ENCODE measurements around the gene NEK7.

The NEK7 gene

DNA sequence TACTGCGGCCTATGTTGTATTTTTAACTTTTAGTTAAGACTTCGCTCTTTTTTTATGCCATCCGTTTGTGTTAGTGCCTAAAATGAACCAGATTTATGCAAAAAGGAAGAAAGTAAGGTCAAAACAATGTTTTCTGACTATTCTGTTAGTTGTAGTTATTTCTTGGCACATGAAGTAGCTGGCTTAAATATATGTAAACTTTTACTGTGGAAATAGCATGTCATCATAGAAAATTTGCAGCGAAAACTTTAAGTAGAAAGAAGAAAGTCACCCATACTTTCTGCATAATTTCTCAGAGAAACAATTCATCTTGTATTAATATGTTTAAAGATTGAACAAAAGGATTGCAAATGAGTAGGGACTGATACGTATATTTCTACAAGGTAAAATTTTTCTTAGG lies 106.4 kb downstream of the NEK7 start:
- DNase-seq: no peak

GRCh38 chr1:198264282-198264681 lies 107.5 kb downstream of the NEK7 start:
- DNase-seq: no peak

DNA sequence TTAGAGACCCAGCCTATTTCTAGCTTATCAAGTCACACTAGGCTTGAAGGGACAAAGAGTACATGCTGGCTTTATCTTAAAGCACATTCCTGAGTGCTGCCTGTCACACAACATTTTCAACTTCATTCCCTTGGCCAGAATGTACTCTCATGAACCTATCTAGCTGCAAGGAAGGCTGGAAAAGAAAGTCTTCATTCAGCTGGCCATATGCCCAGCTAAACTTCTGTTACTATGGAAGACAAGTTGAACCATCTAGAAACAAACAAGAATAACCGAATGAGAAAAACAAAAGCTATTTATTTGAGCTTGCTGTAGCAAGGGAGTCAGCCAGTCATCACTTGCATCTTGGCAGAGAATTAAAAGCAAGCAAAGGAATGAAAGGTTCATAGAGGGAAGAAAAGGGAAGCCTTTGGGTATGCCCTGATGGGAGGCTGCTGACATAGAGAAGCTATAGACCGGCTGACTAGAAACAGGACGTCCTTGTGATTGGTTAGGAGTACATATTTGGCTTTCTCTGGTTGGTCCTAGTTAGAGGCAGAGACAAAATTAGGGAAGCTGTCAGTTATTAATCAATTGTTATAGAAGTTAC lies 108.4 kb downstream of the NEK7 start:
- DNase-seq: no peak

DNA sequence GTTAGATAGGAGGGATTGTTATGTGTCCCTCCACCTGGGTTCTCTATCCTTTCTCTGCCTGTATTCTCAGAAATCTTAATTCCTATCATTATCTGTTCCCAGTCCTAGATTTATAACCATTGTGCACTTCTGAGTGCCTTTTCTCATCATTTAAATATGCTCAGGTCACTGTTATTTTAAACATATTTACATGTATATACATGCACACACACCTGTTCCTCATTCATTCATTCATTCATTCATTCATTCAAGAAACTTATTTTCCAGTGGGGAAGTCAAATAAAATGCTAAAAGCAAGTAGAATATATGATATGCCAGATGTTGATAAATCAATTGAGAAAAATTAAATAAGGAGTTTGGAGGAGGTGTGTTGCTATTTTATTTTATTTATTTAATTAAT lies 110.3 kb downstream of the NEK7 start:
- no peak for DNase-seq

GRCh38 chr1:198267921-198268320 lies 111.1 kb downstream of the NEK7 start:
- DNase-seq: no peak

GRCh38 chr1:198268784-198269645 lies 112.2 kb downstream of the NEK7 start:
- no peak for DNase-seq

DNA sequence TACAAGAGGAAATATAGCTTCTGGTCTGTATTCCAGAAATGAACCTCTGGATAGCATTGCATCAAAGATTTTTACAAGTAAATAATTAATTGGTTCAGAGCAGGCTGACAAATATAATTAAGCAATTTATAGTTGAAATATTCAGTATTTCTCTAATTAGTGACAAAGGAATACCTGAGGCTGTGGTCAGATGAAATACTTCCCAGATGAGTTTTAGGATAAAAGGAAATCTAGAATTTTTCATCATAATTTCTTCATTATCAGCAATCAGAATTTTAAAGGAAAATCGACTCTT lies 112.8 kb downstream of the NEK7 start:
- no peak for DNase-seq

GRCh38 chr1:198270273-198270828 lies 113.6 kb downstream of the NEK7 start:
- DNase-seq: no peak

DNA sequence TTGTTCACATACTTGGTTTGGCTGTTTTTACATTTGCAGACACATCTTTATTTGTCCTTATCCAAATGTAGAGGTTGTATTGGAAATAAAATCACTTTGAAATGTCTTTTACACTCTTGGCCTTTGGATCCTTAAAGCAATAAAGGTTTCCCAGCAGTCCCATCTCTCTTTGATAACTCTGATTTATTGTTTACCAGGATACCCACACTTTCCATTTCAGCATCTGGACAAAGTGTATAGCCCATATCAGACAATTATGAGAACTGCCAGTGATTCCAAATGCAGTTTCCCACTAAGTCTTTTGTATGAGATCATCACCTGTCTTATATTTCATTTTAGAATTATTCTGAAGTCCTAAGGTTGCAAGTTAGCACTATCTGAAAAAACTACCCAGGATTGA lies 114.7 kb downstream of the NEK7 start:
- no peak for DNase-seq

- DNase-seq: no peak
Observed at GRCh38 chr1:198272492-198272891, 115.7 kb downstream of the NEK7 start.

DNA sequence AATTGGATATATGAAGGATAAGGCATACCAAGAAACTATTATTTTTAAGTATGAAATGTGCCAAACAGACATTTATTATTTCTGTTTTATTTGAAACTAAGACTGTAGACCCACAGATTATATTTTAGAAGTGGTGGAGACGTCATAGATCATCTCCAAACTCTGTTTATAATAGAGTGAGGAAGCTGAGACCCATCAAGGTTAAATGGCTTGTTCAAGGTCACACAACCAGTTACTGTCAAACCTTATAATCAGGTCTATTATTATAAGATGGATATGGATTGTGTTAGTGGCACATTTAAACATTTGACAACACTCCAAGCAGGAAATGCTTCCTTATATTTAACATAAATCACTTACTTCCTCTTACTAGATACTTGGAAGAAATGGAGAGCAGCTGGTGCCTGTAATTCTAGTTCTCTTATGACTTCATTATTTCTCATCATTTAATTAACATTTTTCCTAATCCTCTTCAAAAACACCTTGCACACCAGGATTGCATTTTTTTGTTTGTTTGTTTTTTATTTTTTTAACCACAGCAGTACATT lies 117.0 kb downstream of the NEK7 start:
- no peak for DNase-seq

DNA sequence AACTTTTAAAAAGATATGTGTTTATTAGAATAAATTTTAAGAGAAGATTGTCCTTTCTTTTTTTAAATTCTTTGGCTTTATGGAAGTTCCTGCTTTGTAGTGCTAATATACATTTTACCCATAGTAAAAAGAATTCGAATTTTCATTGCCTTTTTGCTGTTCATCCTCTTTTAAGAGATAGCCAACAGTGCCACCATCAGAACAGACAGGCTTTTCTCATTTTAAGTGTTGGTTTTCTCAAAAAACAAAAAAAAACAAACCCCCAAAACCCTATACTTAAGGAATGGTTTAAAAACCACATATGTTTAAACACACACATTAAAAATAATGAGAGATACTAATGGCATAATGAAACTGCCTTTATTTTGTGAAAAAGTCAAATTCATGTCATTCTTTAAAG lies 118.8 kb downstream of the NEK7 start:
- no peak for DNase-seq

DNA sequence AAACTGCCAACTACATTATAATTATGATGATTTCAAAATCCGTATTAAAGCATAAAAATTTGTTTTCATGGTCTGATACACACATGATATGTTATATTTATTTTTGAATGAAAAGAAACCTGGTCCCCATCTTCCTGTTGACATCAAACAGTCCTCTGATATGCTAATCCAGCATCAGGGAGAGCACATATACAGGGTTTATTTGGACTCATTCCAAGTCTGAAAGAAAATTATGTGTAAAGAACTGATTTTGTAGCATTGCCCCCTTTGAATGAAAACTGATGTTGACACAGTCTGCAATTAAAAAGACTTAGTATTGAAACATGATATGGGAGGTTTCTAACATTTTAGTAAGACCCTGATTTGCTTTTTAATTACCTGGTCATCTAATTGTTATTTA lies 119.4 kb downstream of the NEK7 start:
- no peak for DNase-seq

- DNase-seq: no peak
Observed at GRCh38 chr1:198278943-198279342, 122.1 kb downstream of the NEK7 start.

GRCh38 chr1:198280080-198280479 lies 123.3 kb downstream of the NEK7 start:
- no peak for DNase-seq

GRCh38 chr1:198281911-198282310 lies 125.1 kb downstream of the NEK7 start:
- DNase-seq: no peak

DNA sequence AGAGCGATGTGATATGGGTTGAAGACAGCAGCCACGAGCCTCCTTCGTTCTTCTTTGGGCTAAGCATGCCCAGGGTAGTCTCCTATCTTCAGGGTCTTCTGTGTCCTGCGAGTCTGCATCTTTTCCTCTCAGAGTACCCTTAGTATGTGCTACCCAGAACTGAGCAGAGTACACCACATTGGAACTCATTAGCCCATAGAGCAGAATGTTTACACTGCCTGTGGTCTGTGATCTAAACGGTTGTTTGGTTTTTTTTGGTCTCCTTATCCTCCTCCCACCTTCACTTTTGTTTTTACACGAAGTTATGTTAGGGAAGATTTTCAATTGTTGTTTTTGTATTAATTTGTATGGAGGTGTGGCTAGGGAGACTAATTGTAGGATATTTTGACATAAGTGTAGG lies 126.4 kb downstream of the NEK7 start:
- DNase-seq: no peak

DNA sequence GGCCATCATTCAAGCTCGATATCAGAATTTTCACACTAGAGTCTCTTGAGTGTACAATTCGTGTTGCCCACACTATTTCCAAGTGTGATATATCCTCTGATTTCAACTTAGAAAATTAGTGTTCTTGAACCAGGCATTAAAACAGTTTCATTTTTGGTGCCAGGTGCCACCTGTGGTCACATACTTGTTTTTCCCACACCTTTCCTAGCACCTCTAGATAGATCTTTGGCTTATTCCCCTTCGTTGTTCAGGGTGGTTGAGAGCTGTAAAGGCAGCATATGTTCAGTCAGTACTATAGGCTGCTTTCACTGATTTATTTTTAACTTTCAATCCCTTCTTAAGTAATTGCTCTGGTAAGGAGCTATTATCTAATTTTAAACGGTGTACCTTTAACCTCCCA lies 131.1 kb downstream of the NEK7 start:
- no peak for DNase-seq

- DNase-seq: no peak
Observed at GRCh38 chr1:198290089-198290683, 133.4 kb downstream of the NEK7 start.

- no peak for DNase-seq
Observed at GRCh38 chr1:198291036-198291435, 134.2 kb downstream of the NEK7 start.

DNA sequence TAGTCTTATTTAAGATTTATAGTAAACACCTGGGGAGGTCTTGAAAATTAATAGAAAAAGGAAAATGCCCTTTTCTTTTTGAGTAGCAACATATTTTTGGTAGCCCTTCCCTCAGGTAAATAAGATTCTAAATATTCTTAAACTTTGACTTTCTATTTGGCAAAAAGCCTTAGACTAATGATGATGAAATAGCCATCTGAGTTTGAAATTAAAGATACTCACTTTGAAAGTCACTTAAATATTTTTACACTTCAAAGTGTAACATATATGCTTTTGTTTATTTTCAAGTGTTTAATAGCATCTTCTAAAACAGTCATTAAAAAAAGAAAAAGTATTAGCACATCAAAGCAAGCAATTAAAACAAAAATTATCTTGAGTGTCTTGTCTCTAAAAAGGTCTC lies 135.1 kb downstream of the NEK7 start:
- no peak for DNase-seq

- no peak for DNase-seq
Observed at GRCh38 chr1:198295225-198295624, 138.4 kb downstream of the NEK7 start.

DNA sequence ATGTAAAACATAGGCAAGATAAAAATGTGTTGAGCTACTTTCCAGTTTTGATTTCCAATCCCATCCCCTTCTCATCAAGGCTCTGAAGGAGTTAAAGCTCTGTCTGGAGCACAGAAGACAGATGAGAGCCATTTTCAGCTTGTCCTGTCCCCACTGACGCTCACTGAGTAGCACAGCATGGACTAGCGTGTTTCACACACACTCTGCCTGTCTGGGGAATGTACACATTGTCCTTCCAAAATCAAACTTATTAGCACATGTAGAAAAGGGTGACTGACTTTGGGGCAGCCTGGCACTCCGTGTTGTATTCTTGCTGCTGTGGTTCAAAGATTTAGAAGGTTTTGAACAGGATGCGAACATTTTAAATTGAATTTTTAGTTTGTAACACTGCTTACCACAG lies 139.2 kb downstream of the NEK7 start:
- DNase-seq: no peak

GRCh38 chr1:198297281-198297680 lies 140.5 kb downstream of the NEK7 start:
- DNase-seq: no peak

Data from effector CD4-positive, alpha-beta T cell (primary cell).